K562 (cell line): ENCODE results near the gene OR51T1.

ENCODE experiments used
- ATF1 ChIP-seq, 2 experiments: fragments of 450-650 bp in 1 of 2; IDR thresholded peaks; 2 replicates each; pipeline ENCODE4 v1.6.1; 2016; ENCODE audit warnings: missing compliant biosample characterization in 1 of 2, missing genetic modification characterization in 1 of 2
- EGR1 ChIP-seq: fragments of 450-650 bp; conservative IDR thresholded peaks from 2 replicates; pipeline ENCODE4 v1.6.1; 2017; ENCODE audit warnings: mild to moderate bottlenecking
- FOXJ2 ChIP-seq: fragments of 200-800 bp; sonication (Bioruptor generic); IDR thresholded peaks from 2 replicates; pipeline ENCODE4 v1.6.1; 2016; ENCODE audit warnings: missing genetic modification characterization, missing compliant biosample characterization
- FOXP1 ChIP-seq: sonication (generic); formaldehyde crosslinking; IDR thresholded peaks from 2 replicates; pipeline ENCODE4 v1.8.0; 2022; ENCODE audit warnings: mild to moderate bottlenecking, missing genetic modification reagents
- JUND ChIP-seq, 2 experiments: IDR thresholded peaks; 2 replicates in 1 of 2; 3 replicates in 1 of 2; pipeline ENCODE4 v1.6.1; 2011; ENCODE audit warnings: borderline replicate concordance in 2 of 2, low read depth in 2 of 2, low read length in 2 of 2, improper control_type of control experiment in 1 of 2, missing biosample characterization in 1 of 2, missing genetic modification characterization in 1 of 2, missing genetic modification reagents in 1 of 2
- NCOA6 ChIP-seq: fragments of 450-650 bp; IDR thresholded peaks from 2 replicates; pipeline ENCODE4 v1.6.1; 2017; ENCODE audit warnings: mild to moderate bottlenecking
- POLR2A ChIP-seq: fragments of 450-650 bp; conservative IDR thresholded peaks from 2 replicates; pipeline ENCODE4 v1.6.1; 2016
- RCOR1 ChIP-seq, 2 experiments: IDR thresholded peaks; 2 replicates each; pipeline ENCODE4 v1.6.1; 2012; ENCODE audit warnings: low read depth in 2 of 2, low read length in 2 of 2, borderline replicate concordance in 1 of 2, improper control_type of control experiment in 1 of 2
- RFX5 ChIP-seq: IDR thresholded peaks from 2 replicates; pipeline ENCODE4 v1.6.1; 2011; ENCODE audit warnings: low read depth, mild to moderate bottlenecking, improper control_type of control experiment, low read length
- TAF1 ChIP-seq: IDR thresholded peaks from 2 replicates; pipeline ENCODE4 v1.6.1; 2011; ENCODE audit warnings: mild to moderate bottlenecking, low read length, moderate library complexity; ENCODE audit not compliant: insufficient read depth, control insufficient read depth, severe bottlenecking; ENCODE audit errors: extremely low read depth
- ZNF707 ChIP-seq: fragments of 250-450 bp; sonication (Bioruptor Pico); conservative IDR thresholded peaks from 2 replicates; pipeline ENCODE4 v1.8.0; 2022; ENCODE audit warnings: inconsistent platforms, mild to moderate bottlenecking, moderate library complexity
- ZNF780A ChIP-seq: fragments of 250-450 bp; sonication (Bioruptor Pico); IDR thresholded peaks from 2 replicates; pipeline ENCODE4 v1.5.0; 2021; ENCODE audit warnings: mild to moderate bottlenecking
- TF ChIP-seq, protein P1 (sequence below): fragments of 450-650 bp; IDR thresholded peaks from 2 replicates; pipeline ENCODE4 v1.6.1; 2017; ENCODE audit warnings: antibody characterized with exemption

DNA sequence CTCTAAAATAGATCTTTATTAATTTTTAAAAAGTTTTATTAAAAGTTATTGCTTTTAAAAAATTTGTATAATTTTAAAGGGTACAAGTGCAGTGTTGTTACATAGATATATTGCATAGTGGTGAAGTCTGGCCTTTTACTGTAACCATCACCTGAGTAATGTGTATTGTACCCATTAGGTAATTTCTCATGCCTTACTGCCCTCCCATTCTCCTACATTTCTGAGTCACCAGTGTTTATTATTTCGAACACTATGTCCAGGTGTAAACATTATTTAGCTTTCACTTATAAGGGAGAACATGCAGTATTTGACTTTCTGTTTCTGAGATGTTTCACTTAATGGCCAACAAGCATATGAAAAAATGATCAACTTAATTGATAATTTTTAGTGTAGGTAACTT lies 40.1 kb downstream of the OR51T1 start:
- TF ChIP-seq TAF1 (no peak), JUND (IDR thresholded peaks at IDR 0.05; ENCODE audit: borderline replicate concordance, low read depth, low read length) (no peak), JUND (tag; IDR thresholded peaks at IDR 0.05; ENCODE audit: borderline replicate concordance, low read depth, low read length) (no peak), ZNF780A (CRISPR knock-in tag) (no peak), RCOR1 (IDR thresholded peaks at IDR 0.05; ENCODE audit: borderline replicate concordance in 1 of 2, low read depth in 2 of 2, low read length in 2 of 2) (no peak), RFX5 (no peak), ATF1 (CRISPR knock-in tag; IDR thresholded peaks at IDR 0.05) (no peak), ATF1 (tag; IDR thresholded peaks at IDR 0.05) (no peak), FOXP1 (CRISPR knock-in tag) (no peak), NCOA6 (no peak), POLR2A (no peak), EGR1 (no peak), ZNF707 (no peak), FOXJ2 (tag) (no peak)
- TF ChIP-seq, protein P1, sequence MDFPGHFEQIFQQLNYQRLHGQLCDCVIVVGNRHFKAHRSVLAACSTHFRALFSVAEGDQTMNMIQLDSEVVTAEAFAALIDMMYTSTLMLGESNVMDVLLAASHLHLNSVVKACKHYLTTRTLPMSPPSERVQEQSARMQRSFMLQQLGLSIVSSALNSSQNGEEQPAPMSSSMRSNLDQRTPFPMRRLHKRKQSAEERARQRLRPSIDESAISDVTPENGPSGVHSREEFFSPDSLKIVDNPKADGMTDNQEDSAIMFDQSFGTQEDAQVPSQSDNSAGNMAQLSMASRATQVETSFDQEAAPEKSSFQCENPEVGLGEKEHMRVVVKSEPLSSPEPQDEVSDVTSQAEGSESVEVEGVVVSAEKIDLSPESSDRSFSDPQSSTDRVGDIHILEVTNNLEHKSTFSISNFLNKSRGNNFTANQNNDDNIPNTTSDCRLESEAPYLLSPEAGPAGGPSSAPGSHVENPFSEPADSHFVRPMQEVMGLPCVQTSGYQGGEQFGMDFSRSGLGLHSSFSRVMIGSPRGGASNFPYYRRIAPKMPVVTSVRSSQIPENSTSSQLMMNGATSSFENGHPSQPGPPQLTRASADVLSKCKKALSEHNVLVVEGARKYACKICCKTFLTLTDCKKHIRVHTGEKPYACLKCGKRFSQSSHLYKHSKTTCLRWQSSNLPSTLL: no peak
